ENCODE results near the gene ST8SIA6. TPM values are rescaled to one million over a fixed set of nuclear protein-coding genes. Genes with fewer than 3 reads are reported as not detected.

ST8SIA6 gene
- total RNA-seq, 1 donor from 2014 or later: 12.5 TPM

- no peaks in the 10 kb centered on the region for H3K4me1 ChIP-seq
- H3K36me3 ChIP-seq: no peaks in the 10 kb centered on the region
- ATAC-seq (no peak), DNase-seq (no peak)
- TF ChIP-seq CTCF (IDR thresholded peaks at IDR 0.05): no peak
- H3K27me3 ChIP-seq (ENCODE audit: low read depth): no peaks in the 10 kb centered on the region
- intact Hi-C loops (cut with DNase I): no loop called here
- no peak overlapping the region for H3K27ac ChIP-seq
- H3K4me3 ChIP-seq: no peak overlapping the region
- no peaks in the 10 kb centered on the region for H3K9me3 ChIP-seq
Observed at GRCh38 chr10:17415046-17415658, 39.2 kb downstream of the ST8SIA6 start.

GRCh38 chr10:17414484-17414883 is 39.9 kb downstream of the ST8SIA6 start:
- Histone ChIP-seq H3K4me1 (no peaks in the 10 kb centered on the region), H3K27me3 (ENCODE audit: low read depth) (no peaks in the 10 kb centered on the region), H3K27ac (no peak overlapping the region), H3K36me3 (no peaks in the 10 kb centered on the region), H3K4me3 (no peak overlapping the region), H3K9me3 (no peaks in the 10 kb centered on the region)
- ATAC-seq (no peak), DNase-seq (no peak)
- no peak for TF ChIP-seq CTCF (IDR thresholded peaks at IDR 0.05)
- intact Hi-C loops (cut with DNase I): no loop called here

- H3K4me3 ChIP-seq: no peak overlapping the region
- intact Hi-C loops (cut with DNase I): no loop called here
- no peaks in the 10 kb centered on the region for H3K4me1 ChIP-seq
- H3K27me3 ChIP-seq (ENCODE audit: low read depth): no peaks in the 10 kb centered on the region
- no peak for DNase-seq
- no peaks in the 10 kb centered on the region for H3K36me3 ChIP-seq
- TF ChIP-seq CTCF (IDR thresholded peaks at IDR 0.05): no peak
- no peak overlapping the region for H3K27ac ChIP-seq
- ATAC-seq: no peak
- no peaks in the 10 kb centered on the region for H3K9me3 ChIP-seq
Observed at GRCh38 chr10:17413876-17414275, 40.5 kb downstream of the ST8SIA6 start.

- Histone ChIP-seq H3K9me3 (no peaks in the 10 kb centered on the region), H3K4me3 (no peak overlapping the region), H3K27ac (no peak overlapping the region), H3K4me1 (no peaks in the 10 kb centered on the region), H3K36me3 (no peaks in the 10 kb centered on the region), H3K27me3 (ENCODE audit: low read depth) (no peaks in the 10 kb centered on the region)
- no peak for ATAC-seq
- no peak for DNase-seq
- intact Hi-C loops (cut with DNase I): no loop called here
- TF ChIP-seq CTCF (IDR thresholded peaks at IDR 0.05): no peak
Observed at GRCh38 chr10:17412323-17412722, 42.1 kb downstream of the ST8SIA6 start.

GRCh38 chr10:17410907-17411306 is 43.5 kb downstream of the ST8SIA6 start:
- intact Hi-C loops (cut with DNase I): no loop called here
- H3K27ac ChIP-seq: no peak overlapping the region
- DNase-seq (no peak), ATAC-seq (no peak)
- no peaks in the 10 kb centered on the region for H3K4me1 ChIP-seq
- no peaks in the 10 kb centered on the region for H3K36me3 ChIP-seq
- H3K27me3 ChIP-seq (ENCODE audit: low read depth): no peaks in the 10 kb centered on the region
- no peak overlapping the region for H3K4me3 ChIP-seq
- TF ChIP-seq CTCF (IDR thresholded peaks at IDR 0.05): no peak
- H3K9me3 ChIP-seq: no peaks in the 10 kb centered on the region

All from lower lobe of right lung (tissue), 2 donors.